Cardiac muscle cell (in vitro differentiated cells and primary cell): Measurements from ENCODE around the gene ARID1A. TPM values are rescaled to one million over a fixed set of nuclear protein-coding genes. Genes with fewer than 3 reads are reported as not detected.

Source experiments
- DNase-seq, 2 donors: peaks; one replicate each; pipeline versions ENCODE4 v3.0.0 to v3.0.0-alpha.2; 2010 to 2017; ENCODE audit warnings: low read depth in 1 of 2, low spot score in 1 of 2
- H3K27ac ChIP-seq: fragments of 200-600 bp; sonication (generic); 2 replicates; pipeline ENCODE4 v1.5.1; 2016
- H3K27me3 ChIP-seq: fragments of 200-600 bp; sonication (generic); 2 replicates; pipeline ENCODE4 v1.6.0; 2016; ENCODE audit warnings: control low read depth
- H3K36me3 ChIP-seq: fragments of 200-600 bp; sonication (generic); 2 replicates; pipeline ENCODE4 v1.5.1; 2016; ENCODE audit warnings: control low read depth
- H3K4me1 ChIP-seq: fragments of 200-600 bp; sonication (generic); 2 replicates; pipeline ENCODE4 v1.8.1; 2017; ENCODE audit warnings: low read depth, mild to moderate bottlenecking, mixed run types
- H3K4me3 ChIP-seq: fragments of 200-600 bp; sonication (generic); 2 replicates; pipeline ENCODE4 v1.5.1; 2016; ENCODE audit warnings: mild to moderate bottlenecking
- H3K9me3 ChIP-seq: fragments of 200-600 bp; sonication (generic); 2 replicates; pipeline ENCODE4 v1.5.1; 2017; ENCODE audit warnings: low read depth, mild to moderate bottlenecking, control low read depth
- polyA plus RNA-seq: library from polyadenylated mRNA; unstranded; fragments of >200 nt; fragmentation: Nextera tagmentation; extraction: Ambion mirVana; gene quantifications from 2 replicates; pipeline ENCODE4 v1.2.1, GENCODE V29; 2016
- total RNA-seq: library from RNA; depleted of rRNA; stranded (reverse); fragments of >200 nt; gene quantifications from 2 replicates; pipeline ENCODE4 v1.2.3, GENCODE V29; 2016
- TF ChIP-seq, protein P1 (sequence below): IDR thresholded peaks from 2 replicates; pipeline ENCODE4 v1.5.1; 2012; ENCODE audit warnings: low read depth, mild to moderate bottlenecking, low read length

Gene ARID1A
- total and polyA plus RNA-seq, 2 experiments from 2014 or later, result 28.5 to 93.3 TPM

DNA sequence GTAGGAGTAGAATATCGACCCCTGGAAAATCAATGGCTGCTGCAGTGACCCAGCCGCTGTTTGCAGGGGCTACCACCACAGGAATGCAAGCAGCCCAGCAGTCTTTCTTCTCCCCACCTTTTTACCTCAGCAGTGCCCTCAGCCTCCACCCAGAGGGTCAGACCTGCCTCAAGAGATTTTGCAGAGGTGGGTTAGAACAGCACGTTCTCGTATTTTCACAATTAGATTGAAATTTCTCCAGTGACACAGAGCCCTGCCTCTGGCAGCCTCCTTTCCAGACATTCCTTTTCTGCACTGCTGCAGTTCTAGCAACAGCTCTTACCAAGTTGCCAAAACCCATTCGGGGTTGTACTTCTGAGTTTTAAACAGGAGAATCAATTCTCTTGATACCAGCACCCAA, 53.6 kb downstream of the ARID1A start:
- TF ChIP-seq, protein P1, sequence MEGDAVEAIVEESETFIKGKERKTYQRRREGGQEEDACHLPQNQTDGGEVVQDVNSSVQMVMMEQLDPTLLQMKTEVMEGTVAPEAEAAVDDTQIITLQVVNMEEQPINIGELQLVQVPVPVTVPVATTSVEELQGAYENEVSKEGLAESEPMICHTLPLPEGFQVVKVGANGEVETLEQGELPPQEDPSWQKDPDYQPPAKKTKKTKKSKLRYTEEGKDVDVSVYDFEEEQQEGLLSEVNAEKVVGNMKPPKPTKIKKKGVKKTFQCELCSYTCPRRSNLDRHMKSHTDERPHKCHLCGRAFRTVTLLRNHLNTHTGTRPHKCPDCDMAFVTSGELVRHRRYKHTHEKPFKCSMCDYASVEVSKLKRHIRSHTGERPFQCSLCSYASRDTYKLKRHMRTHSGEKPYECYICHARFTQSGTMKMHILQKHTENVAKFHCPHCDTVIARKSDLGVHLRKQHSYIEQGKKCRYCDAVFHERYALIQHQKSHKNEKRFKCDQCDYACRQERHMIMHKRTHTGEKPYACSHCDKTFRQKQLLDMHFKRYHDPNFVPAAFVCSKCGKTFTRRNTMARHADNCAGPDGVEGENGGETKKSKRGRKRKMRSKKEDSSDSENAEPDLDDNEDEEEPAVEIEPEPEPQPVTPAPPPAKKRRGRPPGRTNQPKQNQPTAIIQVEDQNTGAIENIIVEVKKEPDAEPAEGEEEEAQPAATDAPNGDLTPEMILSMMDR, result no peak
- DNase-seq, result no peak
- no peak overlapping the region for H3K4me3 ChIP-seq
- no peaks in the 10 kb centered on the region for H3K9me3 ChIP-seq
- H3K27me3 ChIP-seq, result no peaks in the 10 kb centered on the region
- peaks cover 16% of the 10 kb centered on the region for H3K36me3 ChIP-seq
- peak overlapping the region; percentile 45 for H3K27ac ChIP-seq
- peaks cover under 1% of the 10 kb centered on the region for H3K4me1 ChIP-seq

DNA sequence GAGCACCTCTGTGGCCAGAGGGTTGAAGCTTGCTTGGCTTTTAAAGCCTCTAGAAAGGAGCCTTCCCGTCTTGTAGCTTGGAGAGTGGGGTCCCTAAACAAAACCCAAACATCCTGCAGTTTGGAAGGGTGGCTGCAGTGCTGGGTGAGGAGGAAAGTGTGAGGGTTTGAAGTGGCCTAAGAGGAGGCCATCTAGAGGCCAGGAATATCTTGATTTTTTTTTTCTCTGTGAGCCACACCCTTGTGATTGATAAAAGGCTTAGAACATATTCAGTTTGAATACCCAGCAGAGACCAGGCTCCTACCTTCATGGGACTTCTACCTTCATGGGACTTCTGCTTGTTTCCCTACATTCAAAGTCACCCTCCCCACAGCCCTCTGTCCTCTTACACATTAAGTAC, 54.6 kb downstream of the ARID1A start:
- Histone ChIP-seq H3K36me3 (peaks cover 16% of the 10 kb centered on the region), H3K27me3 (no peaks in the 10 kb centered on the region), H3K4me1 (no peaks in the 10 kb centered on the region), H3K4me3 (no peak overlapping the region), H3K9me3 (no peaks in the 10 kb centered on the region), H3K27ac (no peak overlapping the region)
- TF ChIP-seq, protein P1, result no peak
- no peak for DNase-seq

DNA sequence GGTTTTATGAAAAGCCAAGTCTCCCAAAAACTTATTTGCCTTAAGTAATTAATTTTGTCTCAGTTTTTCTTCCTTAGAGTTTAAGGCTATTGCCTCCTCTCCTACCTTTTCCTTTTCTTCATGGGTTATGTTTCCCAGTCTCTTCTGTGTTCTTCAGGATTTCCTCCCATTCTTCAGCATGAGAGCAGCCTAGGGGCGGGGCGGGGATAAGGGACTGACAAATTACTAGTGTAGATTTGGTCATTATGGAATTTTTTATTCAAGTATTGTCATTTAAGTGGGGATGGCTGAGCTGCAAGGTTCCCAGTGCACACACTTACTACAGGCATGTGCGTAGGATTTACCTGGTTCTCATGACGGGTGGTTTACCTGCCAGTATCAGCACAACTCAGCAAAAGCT, 56.7 kb downstream of the ARID1A start:
- no peaks in the 10 kb centered on the region for H3K4me1 ChIP-seq
- no peaks in the 10 kb centered on the region for H3K9me3 ChIP-seq
- H3K4me3 ChIP-seq, result no peak overlapping the region
- peak overlapping the region; percentile 14 for H3K27ac ChIP-seq
- TF ChIP-seq, protein P1, result no peak
- peaks cover 16% of the 10 kb centered on the region for H3K36me3 ChIP-seq
- DNase-seq, result no peak
- no peaks in the 10 kb centered on the region for H3K27me3 ChIP-seq

DNA sequence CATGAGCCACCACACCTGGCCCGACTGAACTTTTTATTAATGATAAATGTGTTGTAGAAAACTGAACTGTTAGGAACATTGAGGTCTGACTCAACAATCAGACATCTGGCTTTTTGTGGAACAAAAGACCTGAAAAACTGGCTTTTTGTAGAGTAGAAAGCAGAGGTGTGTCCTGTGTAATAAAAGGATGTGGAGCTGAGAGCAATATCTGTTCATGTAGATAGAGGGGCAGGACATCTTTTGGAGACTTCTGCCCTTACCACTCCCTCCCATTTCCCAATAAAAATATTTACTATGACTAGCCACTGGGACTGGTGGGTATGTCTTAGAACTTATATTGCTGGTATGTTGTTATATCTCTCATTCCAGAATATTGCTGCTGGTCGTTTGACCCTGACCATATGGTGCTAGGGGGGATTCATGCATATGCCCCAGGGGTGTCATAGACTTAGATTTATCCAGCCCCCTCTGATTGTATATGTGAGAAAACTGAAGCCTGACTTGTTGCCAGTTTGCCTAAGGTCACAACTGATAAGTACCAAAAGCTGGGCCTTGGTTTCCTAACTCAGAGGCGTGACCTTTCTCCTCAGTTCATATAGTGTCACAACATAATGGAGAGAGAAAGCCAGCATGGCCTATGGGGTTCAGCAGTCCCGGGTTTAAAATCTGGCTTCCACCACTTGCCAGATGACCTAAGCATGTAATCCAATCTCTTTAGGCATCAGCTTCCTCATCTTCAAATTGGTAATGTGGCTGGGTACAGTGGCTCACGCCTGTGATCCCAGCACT, 58.5 kb downstream of the ARID1A start:
- H3K4me3 ChIP-seq, result no peak overlapping the region
- no peaks in the 10 kb centered on the region for H3K9me3 ChIP-seq
- no peaks in the 10 kb centered on the region for H3K27me3 ChIP-seq
- peaks cover 17% of the 10 kb centered on the region for H3K36me3 ChIP-seq
- no peak for DNase-seq
- TF ChIP-seq, protein P1, result no peak
- no peaks in the 10 kb centered on the region for H3K4me1 ChIP-seq
- no peak overlapping the region for H3K27ac ChIP-seq

DNA sequence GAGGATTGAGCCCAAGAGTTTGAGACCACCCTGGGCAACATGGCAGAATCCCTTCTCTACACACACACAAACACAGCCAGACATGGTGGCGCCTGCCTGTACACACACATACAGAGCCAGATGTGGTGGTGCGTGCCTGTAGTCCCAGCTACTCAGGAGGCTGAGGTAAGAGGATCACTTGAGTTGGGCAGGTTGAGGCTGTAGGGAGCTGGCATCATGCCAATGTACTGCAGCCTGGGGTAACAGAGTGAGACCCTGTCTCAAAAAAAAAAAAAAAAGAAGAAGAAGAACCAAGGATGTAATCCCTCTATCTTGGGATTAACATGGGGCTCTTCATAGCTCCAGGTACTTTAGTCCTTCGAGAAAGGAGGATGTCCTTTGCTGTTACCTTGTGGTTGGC, 62.5 kb downstream of the ARID1A start:
- Histone ChIP-seq H3K9me3 (no peaks in the 10 kb centered on the region), H3K36me3 (peaks cover 42% of the 10 kb centered on the region), H3K27ac (no peak overlapping the region), H3K4me1 (no peaks in the 10 kb centered on the region), H3K27me3 (no peaks in the 10 kb centered on the region), H3K4me3 (no peak overlapping the region)
- TF ChIP-seq, protein P1, result no peak
- no peak for DNase-seq
